ENCODE results near the gene PAXX. TPM values are rescaled to one million over a fixed set of nuclear protein-coding genes. Genes with fewer than 3 reads are reported as not detected.

The PAXX gene
- total and polyA plus RNA-seq, 9 donors = 1.1 to 48.9 (median 37.5) TPM

- 80 to 86% (median 82%) methylated on average over 14 of the region's 14 CpGs for WGBS, 3 donors
- Histone ChIP-seq H3K4me1 (ENCODE audit: insufficient read depth) (peaks cover 4% of the 10 kb centered on the region), H3K27me3 (no peaks in the 10 kb centered on the region), H3K4me3 (no peak overlapping the region), H3K9me3 (no peaks in the 10 kb centered on the region), H3K36me3 (no peaks in the 10 kb centered on the region), H3K27ac (no peak overlapping the region)
- no peak for TF ChIP-seq CTCF (IDR thresholded peaks at IDR 0.05)
- TF ChIP-seq EP300 (IDR thresholded peaks at IDR 0.05) = no peak
- TF ChIP-seq POLR2A (IDR thresholded peaks at IDR 0.05) = no peak
- peak in 1 of 5 donors; percentile 17 for DNase-seq
- intact Hi-C loops (cut with DNase I) = no loop called here
Observed at GRCh38 chr9:136955202-136955942, 36.9 kb upstream of the PAXX start.

GRCh38 chr9:136955943-136956335, 36.3 kb upstream of the PAXX start:
- Histone ChIP-seq H3K27ac (no peak overlapping the region), H3K4me1 (ENCODE audit: insufficient read depth) (no peaks in the 10 kb centered on the region), H3K27me3 (no peaks in the 10 kb centered on the region), H3K9me3 (no peaks in the 10 kb centered on the region), H3K36me3 (no peaks in the 10 kb centered on the region), H3K4me3 (no peak overlapping the region)
- DNase-seq = no peak
- WGBS, 3 donors = 87 to 97% (median 89%) methylated on average over 9 of the region's 9 CpGs
- TF ChIP-seq EP300 (IDR thresholded peaks at IDR 0.05) (no peak), CTCF (IDR thresholded peaks at IDR 0.05) (no peak), POLR2A (IDR thresholded peaks at IDR 0.05) (no peak)
- intact Hi-C loops (cut with DNase I) = no loop called here

- intact Hi-C loops (cut with DNase I) = no loop called here
- Histone ChIP-seq H3K36me3 (no peaks in the 10 kb centered on the region), H3K27me3 (no peaks in the 10 kb centered on the region), H3K27ac (no peak overlapping the region), H3K4me3 (no peak overlapping the region), H3K9me3 (no peaks in the 10 kb centered on the region), H3K4me1 (ENCODE audit: insufficient read depth) (no peaks in the 10 kb centered on the region)
- no peak for TF ChIP-seq POLR2A (IDR thresholded peaks at IDR 0.05)
- no peak for TF ChIP-seq EP300 (IDR thresholded peaks at IDR 0.05)
- TF ChIP-seq CTCF (IDR thresholded peaks at IDR 0.05) = no peak
- 94 to 97% (median 97%) methylated on average over 4 of the region's 4 CpGs for WGBS, 3 donors
- DNase-seq = no peak
Observed at GRCh38 chr9:136956604-136957003, 35.6 kb upstream of the PAXX start.

GRCh38 chr9:136957461-136957860, 34.8 kb upstream of the PAXX start:
- Histone ChIP-seq H3K27me3 (no peaks in the 10 kb centered on the region), H3K27ac (no peak overlapping the region), H3K4me3 (no peak overlapping the region), H3K4me1 (ENCODE audit: insufficient read depth) (no peaks in the 10 kb centered on the region), H3K36me3 (no peaks in the 10 kb centered on the region), H3K9me3 (no peaks in the 10 kb centered on the region)
- no peak for DNase-seq
- 77 to 92% (median 82%) methylated on average over 1 of the region's 1 CpG for WGBS, 3 donors
- TF ChIP-seq POLR2A (IDR thresholded peaks at IDR 0.05) (no peak), CTCF (IDR thresholded peaks at IDR 0.05) (no peak), EP300 (IDR thresholded peaks at IDR 0.05) (no peak)
- intact Hi-C loops (cut with DNase I) = no loop called here
